HG02938 (cell line): Measurements from ENCODE around the gene JMJD8.
A peak's percentile ranks its signal among the peaks of the same experiment; 100 is the strongest.

Experiments
- ATAC-seq: cut with Tn5 transposase; IDR thresholded peaks from one replicate; pipeline ENCODE4 v1.9.1; 2021; ENCODE audit warnings: mild to moderate bottlenecking, moderate library complexity; ENCODE audit not compliant: unreplicated experiment

Gene JMJD8

GRCh38 chr16:677316-678190 lies 6.6 kb downstream of the JMJD8 start:
- ATAC-seq, result no peak

GRCh38 chr16:676913-677312 lies 7.2 kb downstream of the JMJD8 start:
- ATAC-seq, result no peak

- ATAC-seq, result no peak
Observed at GRCh38 chr16:676565-676902, 7.6 kb downstream of the JMJD8 start.

GRCh38 chr16:675884-676564 lies 8.1 kb downstream of the JMJD8 start:
- no peak for ATAC-seq

GRCh38 chr16:674968-675883 lies 8.9 kb downstream of the JMJD8 start, which contains the start of gene RHBDL1:
Gene RHBDL1 (plus strand): TSS chr16:675671. CDS start chr16:675791, 120 bp downstream.
- no peak for ATAC-seq

GRCh38 chr16:674214-674881 lies 9.8 kb downstream of the JMJD8 start:
- ATAC-seq, result no peak

GRCh38 chr16:673399-673991 lies 10.6 kb downstream of the JMJD8 start:
- no peak for ATAC-seq

- no peak for ATAC-seq
Observed at GRCh38 chr16:672851-673250, 11.3 kb downstream of the JMJD8 start.

- ATAC-seq, result no peak
Observed at GRCh38 chr16:672371-672770, 11.8 kb downstream of the JMJD8 start.

GRCh38 chr16:671353-672131 lies 12.6 kb downstream of the JMJD8 start:
- ATAC-seq, result no peak

GRCh38 chr16:670485-671352 lies 13.4 kb downstream of the JMJD8 start:
- no peak for ATAC-seq

GRCh38 chr16:669666-670065 lies 14.5 kb downstream of the JMJD8 start:
- ATAC-seq, result no peak

GRCh38 chr16:668519-669171 lies 15.5 kb downstream of the JMJD8 start:
- no peak for ATAC-seq

GRCh38 chr16:667780-668518 lies 16.2 kb downstream of the JMJD8 start, which contains the start of gene RHOT2:
Gene RHOT2 (plus strand): TSS chr16:668132. CDS start chr16:668200, 68 bp downstream.
- ATAC-seq, result peak; percentile 73

GRCh38 chr16:667113-667779 lies 16.9 kb downstream of the JMJD8 start:
- no peak for ATAC-seq

GRCh38 chr16:666572-666971 lies 17.6 kb downstream of the JMJD8 start:
- no peak for ATAC-seq

GRCh38 chr16:662597-662996 lies 21.5 kb downstream of the JMJD8 start:
- ATAC-seq, result no peak
